ENCODE data around the gene MGAT1. TPM values are rescaled to one million over a fixed set of nuclear protein-coding genes. Genes with fewer than 3 reads are reported as not detected.
"Not testable (repeated sequence)": the region's sequence is repeated elsewhere in the genome, so short reads cannot be mapped to it uniquely, and the experiment has no call there.

MGAT1 gene
- 100 to 1,000 TPM in 2 of 3 donors, 10 to 100 TPM in 1; 97.5 to 180 (median 114) TPM for polyA plus RNA-seq

DNA sequence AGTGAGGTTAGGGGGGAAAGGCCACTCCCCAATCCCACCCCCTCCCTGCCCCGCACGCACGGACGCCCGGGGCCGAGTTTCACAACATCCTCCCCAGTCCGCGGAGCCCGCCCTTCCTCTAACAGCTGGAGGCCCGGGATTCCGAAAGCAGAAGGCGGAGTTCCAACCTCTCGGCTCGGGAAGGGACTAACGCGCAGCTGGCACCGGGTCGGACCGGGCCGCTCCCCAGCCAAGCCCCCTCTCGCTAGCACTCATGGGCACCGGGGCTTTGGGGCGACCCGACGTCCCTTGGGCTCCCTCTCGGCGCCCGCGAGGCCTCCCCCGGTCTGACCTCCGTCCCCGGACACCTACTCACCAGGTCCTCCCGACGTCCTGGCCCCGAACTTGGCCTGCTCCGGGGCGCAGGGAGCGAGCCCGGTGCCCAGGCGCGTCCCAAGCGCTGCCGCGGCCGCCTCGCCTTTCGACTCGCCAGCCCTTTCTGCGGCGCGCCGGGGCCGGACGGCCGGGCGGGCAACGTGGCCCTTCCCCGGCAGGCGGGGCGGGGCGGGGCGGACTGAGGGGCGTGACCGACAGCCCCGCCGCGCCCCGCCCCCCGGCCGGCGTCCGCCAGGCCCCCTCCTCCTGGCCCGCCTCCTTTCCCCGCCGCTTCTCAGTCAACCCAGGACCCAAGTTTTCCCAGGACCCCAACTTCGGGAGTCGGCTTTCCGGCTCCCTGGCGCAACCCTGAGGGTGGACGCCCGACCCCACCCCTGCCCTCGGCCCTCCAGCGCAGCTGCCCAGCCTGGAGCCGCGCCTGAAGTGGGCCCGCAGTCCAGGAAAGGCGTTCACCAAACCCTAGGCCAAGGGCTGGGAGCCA, at the start of gene MGAT1:
TSS of gene MGAT1 (minus strand) at position 482 of the 856 bp plus-strand sequence. CDS start 9,835 bp downstream, outside the sequence.
- WGBS, 3 donors, result 0 to 1% (median 0%) methylated on average over 65 to 86 of the region's 87 CpGs
- H3K27ac ChIP-seq (ENCODE audit: low read depth, low read length), result peak within 1 kb of the TSS; percentile 93

DNA sequence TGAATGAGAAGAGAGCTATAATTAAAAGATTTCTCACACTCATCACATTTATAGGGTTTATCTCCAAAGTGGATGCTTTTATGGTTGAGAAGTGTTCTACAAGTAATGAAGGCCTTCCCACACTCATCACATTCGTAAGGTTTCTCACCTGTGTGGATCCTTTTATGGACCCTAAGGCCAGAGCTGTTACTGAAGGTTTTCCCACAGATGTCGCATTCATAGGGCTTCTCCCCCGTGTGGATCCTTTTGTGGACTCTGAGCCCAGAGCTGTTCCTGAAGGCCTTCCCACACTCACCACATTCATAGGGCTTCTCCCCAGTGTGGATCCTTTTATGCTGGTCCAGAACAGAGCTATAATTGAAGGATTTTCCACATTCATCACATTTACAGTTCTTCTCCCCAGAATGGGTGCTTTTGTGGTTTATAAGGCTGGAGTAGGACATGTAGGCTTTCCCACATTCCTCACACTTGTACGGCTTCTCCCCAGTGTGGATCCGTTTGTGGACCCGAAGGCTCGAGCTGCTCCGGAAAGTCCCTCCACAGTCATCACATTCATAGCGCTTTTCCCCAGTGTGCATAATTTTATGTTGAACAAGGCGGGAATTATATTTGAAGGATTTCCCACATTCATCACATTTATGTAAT, 48.0 kb upstream of the MGAT1 start:
- H3K27ac ChIP-seq (ENCODE audit: low read depth, low read length), result no peak overlapping the region
- WGBS, 3 donors, result 98 to 99% (median 99%) methylated on average over 10 of the region's 10 CpGs

DNA sequence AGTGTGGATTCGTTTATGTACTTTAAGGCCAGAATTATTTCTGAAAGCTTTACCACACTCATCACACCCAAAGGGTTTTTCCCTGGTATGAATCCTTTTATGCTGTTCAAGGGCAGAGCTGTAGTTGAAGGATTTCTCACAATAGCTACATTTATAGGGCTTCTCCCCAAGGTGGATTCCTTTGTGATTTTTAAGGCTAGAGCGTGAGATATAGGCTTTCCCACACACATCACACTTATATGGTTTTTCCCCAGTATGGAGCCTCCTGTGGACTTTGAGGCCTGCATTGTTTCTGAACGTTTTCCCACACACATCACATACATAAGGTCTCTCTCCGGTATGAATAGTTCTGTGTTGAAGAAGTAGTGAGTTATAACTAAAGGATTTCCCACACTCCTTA, 47.2 kb upstream of the MGAT1 start:
- WGBS, 3 donors, result 96 to 98% (median 97%) methylated on average over 4 of the region's 4 CpGs
- no peak overlapping the region for H3K27ac ChIP-seq (ENCODE audit: low read depth, low read length)

DNA sequence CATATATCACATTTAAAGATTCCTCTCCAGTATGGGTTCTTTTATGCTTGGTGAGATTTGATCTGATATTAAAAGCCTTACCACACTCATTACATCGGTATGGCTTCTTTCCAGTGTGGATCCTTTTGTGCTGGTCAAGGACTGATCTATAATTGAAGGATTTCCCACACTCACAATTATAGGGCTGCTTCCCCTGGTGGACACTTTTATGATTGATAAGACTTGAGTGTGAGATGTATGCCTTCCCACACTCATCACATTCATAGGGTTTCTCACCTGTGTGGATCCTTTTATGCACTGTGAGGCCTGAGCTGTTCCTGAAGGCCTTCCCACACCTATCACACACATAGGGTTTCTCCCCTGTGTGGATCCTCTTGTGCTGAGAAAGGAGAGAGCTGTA, 46.3 kb upstream of the MGAT1 start:
- 92 to 100% (median 99%) methylated on average over 1 of the region's 1 CpG for WGBS, 3 donors
- no peak overlapping the region for H3K27ac ChIP-seq (ENCODE audit: low read depth, low read length)

DNA sequence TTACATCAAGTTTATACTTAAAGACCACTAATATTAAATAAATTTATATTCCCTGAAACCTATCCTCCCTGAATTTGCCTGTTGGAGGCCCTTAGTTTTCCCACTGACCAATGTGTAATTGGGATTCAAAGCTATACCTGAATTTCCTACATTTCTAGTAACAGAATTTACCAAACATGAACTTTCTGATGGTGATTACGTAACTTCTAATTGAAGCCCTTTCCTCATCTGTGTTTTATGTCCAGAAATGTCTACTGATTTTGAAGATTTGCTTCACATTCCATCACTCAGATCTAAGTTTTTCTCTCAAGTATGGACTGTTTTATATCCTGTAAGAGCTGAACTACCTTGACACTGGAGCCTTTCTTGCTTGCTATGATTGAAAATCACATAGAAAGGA, 45.7 kb upstream of the MGAT1 start:
- 93 to 100% (median 100%) methylated on average over 1 of the region's 1 CpG for WGBS, 3 donors
- no peak overlapping the region for H3K27ac ChIP-seq (ENCODE audit: low read depth, low read length)

DNA sequence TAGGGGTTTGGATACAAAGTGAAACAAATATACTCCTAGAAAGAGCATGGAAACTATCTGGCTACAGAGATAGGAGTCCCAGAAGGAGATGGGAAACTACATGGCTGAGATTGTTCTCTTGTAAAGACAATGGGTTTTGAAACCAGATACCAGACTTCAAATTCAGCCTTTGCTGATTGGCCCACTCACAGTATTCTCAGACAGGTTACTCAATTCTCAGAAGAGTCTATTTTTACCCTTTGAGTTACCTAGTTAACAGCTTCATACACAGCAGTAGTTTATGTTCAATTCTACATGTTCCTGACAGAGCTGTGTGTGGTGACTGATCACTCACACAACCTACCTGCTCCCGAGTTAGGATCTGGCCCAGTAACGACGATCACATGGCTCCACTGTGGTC, 44.4 kb upstream of the MGAT1 start:
- H3K27ac ChIP-seq (ENCODE audit: low read depth, low read length), result no peak overlapping the region
- WGBS, 3 donors, result 31 to 52% (median 33%) methylated on average over 3 of the region's 3 CpGs

DNA sequence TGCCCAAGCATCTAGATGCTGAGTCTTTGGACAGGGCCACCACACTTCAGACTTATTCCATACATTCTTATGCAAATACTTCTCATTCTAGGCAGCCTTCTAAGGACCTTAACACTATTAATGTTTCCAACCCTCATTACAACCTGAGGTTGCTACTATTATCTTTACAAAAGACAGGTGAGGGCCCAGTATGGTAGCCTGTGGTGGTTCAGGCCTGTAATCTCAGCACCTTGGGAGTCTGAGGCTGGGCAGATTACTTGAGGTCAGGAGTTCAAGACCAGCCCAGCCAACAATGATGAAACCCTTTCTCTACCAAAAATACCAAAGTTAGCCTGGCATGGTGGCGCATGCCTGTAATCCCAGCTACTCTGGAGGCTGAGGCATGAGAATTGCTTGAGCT, 42.3 kb upstream of the MGAT1 start:
- 100% methylated on average over 1 of the region's 1 CpG for WGBS, 3 donors
- no peak overlapping the region for H3K27ac ChIP-seq (ENCODE audit: low read depth, low read length)

DNA sequence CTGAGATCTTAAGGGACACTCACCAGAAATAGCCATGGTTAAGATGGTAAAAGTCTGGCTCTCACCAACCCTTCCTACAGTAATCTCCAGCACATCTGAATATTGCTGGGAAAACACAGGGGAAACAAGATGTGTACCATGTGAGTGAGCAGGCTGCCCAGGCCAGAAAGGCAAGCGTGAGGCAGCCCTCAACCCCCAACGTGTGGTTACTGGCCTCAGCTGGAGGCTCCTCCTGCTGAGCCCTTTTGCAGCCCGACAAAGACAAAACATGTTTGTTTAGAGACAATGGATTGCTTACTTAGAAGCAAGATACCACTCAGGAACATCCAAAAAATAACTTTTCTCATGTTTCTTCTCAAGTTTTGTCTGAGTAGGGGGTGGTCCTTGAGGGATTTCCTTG, 41.8 kb upstream of the MGAT1 start:
- H3K27ac ChIP-seq (ENCODE audit: low read depth, low read length), result no peak overlapping the region
- 61 to 87% (median 84%) methylated on average over 3 of the region's 3 CpGs for WGBS, 3 donors

DNA sequence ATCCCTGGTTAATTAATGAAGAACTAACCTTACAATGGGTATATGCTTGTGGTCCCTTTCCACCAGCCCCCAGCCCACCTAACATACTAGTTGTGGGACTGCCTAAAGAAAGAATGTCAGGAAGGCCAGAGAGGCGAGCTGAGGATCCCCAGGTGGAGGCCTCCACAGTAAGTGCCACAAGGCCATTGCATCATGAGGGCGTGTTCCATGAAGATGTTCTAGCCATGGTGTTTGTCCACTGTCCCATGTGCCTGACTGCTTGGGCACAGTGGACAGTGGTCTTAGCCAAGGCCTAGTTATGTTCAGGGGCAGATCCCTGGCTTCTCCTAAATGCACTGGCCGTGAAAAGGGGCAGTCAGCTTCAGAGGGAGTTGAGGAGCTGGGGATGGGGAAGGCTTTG, 37.3 kb upstream of the MGAT1 start:
- WGBS, 3 donors, result 92 to 93% (median 93%) methylated on average over 3 of the region's 3 CpGs
- no peak overlapping the region for H3K27ac ChIP-seq (ENCODE audit: low read depth, low read length)

DNA sequence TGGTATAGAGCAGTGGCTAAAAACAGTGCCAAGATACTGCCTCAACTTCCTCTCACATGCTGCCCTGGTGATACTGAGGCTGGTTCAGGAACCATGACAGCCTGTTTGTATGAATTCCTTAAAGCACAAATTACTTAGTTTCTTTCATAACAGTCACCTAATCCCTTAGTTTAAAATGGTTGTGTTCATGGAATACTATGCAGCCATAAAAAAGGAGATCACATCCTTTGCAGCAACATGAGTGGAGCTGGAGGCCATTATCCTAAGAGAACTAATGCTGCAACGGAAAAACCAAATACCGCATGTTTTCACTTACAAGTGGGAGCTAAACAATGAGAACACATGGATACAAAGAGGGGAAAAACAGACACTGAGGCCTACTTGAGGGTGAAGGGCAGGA, 36.6 kb upstream of the MGAT1 start:
- WGBS, 3 donors, result 96 to 99% (median 97%) methylated on average over 2 of the region's 2 CpGs
- H3K27ac ChIP-seq (ENCODE audit: low read depth, low read length), result no peak overlapping the region

DNA sequence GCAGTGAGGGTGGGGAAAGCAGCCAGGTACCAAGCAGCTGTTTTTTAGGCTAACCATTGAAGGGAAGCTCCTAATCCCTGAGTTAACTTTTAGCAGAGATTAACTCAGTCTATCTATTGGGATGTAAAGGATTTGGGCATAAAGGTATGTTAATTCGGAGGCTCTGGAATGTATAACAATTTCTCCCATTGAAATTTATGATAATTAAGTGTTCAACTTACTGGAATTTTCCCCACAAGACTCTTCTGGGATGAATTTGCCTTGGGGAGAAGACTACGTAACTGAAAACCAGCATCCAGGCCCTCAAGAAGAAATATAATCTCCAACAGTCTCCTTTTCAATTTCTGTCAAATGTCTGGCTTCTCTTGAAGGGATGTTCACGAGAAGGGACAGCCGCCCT, 34.9 kb upstream of the MGAT1 start:
- WGBS, 3 donors, result 93 to 95% (median 95%) methylated on average over 4 of the region's 4 CpGs
- H3K27ac ChIP-seq (ENCODE audit: low read depth, low read length), result no peak overlapping the region

DNA sequence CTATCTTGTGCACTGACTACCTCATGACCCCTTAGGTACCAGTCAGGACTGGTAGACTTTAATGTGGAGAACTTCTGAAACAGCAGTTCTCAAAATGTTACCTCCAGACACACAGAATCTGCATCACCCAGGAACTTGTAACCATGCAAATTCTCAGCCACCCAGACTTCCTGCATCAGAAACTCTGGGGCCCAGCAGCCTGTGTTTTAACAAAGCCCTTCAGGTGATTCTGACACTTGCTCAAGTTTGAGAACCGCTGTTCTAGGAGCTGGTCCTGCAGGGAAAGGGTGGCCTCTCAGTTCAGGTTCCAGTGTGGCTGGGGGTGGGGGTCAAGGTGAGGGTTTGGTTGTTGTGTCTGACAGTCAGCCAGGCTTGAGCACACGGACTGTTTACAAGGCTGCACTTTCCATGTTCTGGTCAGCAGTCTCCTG, 30.0 kb upstream of the MGAT1 start:
- no peak overlapping the region for H3K27ac ChIP-seq (ENCODE audit: low read depth, low read length)
- WGBS, 3 donors, result 51 to 70% (median 64%) methylated on average over 2 of the region's 2 CpGs

DNA sequence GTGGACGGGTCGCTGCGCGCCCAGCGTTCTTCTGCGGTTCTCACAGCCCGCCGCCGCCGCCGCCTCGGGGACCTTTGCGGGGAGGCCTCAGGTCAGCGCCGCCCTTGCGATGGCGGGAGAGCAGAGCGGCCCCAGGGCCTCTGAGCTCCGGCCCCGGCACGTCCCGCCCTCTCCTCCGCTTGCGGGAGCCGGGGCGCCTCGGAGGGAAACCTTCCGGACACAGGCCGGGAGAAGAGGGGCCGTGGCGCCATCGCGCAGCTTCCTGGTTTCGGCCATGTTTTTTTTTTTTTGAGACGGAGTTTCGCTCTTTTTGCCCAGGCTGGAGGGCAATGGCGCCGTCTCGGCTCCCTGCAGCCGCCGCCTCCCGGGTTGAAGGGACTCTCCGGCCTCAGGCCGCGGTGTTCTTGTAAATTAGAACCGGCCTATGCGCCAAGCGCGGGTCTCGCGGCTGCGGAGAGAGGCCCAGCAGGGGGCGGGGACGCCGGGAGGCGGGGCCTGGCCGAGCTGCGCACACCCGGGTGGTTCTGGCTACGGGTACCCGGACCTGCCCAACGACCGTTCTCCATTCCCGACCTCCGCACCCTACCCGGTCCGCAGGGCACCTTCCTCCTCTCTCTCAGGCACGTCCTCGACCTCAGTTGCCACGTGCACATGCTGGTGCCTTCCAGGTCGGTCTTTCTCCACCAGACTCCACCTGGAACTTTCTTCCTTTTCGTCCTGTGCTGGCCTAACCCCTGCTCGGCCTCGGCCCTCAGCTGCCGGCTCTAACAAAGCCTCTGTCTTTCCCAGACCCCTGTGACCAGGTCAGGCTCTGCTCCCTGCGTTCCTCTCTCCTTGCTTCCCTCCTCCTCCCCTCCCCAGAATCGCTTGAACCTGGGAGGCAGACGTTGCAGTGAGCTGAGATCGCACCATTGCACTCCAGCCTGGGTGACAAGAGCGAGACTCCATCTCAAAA, 28.8 kb upstream of the MGAT1 start:
- 1 to 2% (median 2%) methylated on average over 74 to 80 of the region's 80 CpGs for WGBS, 3 donors
- peak overlapping the region; percentile 75 for H3K27ac ChIP-seq (ENCODE audit: low read depth, low read length)

DNA sequence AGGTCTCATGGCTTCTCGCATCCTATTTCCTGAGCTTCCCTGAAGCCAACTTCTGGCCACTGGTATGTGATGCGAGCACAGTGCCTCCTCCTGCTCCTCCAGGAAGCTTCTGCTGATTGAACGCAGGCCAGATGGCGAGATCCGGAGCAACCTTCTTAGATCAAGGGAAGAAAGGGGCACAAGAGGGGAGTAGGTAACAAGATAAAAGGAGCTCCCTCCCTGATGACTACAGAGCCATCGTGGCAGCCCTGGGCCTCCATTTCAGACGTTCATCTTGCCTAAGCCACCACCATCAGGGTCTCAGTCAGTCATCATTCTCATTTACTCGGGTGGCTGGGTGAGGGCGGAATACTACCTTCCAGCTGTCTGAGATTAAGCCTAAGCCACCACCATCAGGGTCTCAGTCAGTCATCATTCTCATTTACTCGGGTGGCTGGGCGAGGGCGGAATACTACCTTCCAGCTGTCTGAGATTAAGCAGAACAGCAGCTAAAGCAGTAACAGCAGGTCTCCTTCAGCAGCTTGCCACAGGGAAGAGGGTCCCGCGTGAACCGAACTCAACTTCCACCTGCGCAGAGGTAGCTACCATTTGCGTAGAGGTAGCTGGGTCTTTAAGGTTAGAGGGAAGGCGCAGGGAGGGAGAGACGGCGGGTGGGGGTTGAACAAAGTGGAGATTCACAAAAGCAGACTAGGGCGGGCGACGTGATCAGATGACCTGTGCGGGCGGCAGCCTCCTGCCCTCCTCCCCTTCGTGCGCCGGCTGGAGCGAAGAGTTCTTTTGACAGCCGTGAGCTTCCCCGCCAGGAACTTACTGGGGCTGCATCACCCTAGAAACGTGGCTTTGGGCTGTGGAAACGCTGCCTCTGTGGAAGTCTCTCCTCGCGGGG, 27.9 kb upstream of the MGAT1 start:
- 21 to 24% (median 21%) methylated on average over 34 to 35 of the region's 35 CpGs for WGBS, 3 donors

DNA sequence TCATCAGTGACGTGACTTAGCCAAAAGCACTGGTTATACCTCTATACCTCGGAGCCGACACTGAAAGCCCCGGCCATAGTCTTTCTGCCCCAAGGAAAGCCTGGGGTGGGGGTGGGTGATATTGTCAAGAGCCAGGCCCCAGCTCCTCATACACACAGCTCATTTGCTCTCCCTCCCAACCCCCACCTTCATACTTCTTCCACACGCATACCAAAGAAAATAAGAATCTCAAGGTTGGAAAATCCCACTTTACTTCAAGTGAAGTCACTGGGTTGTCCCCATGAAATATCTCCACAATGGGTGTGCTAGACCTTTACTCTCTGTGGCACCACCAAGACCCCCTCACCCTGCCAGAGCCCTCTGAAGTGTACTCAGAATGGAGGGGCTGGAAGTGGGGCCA, 27.1 kb upstream of the MGAT1 start:
- WGBS, 3 donors, result 93 to 100% (median 96%) methylated on average over 5 of the region's 5 CpGs
- no peak overlapping the region for H3K27ac ChIP-seq (ENCODE audit: low read depth, low read length)

More for the DNA sequence above, 27.9 kb upstream of the MGAT1 start:
- H3K27ac ChIP-seq (ENCODE audit: low read depth, low read length), result peak overlapping the region; percentile 75

DNA sequence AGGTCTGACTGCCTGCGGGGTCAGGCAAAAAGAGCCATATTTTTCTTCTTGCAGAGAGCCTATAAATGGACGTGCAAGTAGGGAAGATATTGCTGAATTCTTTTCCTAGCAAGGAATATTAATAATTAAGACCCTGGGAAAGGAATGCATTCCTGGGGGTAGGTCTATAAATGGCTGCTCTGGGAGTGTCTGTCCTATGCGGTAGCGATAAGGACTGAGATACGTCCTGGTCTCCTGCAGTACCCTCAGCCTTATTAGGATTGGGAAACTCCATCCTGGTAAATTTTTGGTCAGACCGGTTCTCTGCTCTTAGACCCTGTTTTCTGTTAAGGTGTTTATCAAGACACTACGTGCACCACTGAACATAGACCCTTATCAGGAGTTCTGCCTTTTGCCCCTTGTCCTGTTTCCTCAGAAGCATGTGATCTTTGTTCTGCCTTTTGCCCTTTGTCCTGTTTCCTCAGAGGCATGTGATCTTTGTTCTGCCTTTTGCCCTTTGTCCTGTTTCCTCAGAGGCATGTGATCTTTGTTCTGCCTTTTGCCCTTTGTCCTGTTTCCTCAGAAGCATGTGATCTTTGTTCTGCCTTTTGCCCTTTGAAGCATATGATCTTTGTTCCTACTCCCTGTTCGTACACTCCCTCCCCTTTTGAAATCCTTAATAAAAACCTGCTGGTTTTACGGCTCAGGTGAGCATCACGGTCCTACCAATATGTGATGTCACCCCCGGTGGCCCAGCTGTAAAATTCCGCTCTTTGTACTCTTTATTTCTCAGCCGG, 26.3 kb upstream of the MGAT1 start:
- 74 to 86% (median 77%) methylated on average over 12 to 13 of the region's 13 CpGs for WGBS, 3 donors
- H3K27ac ChIP-seq (ENCODE audit: low read depth, low read length), result not testable (repeated sequence)

DNA sequence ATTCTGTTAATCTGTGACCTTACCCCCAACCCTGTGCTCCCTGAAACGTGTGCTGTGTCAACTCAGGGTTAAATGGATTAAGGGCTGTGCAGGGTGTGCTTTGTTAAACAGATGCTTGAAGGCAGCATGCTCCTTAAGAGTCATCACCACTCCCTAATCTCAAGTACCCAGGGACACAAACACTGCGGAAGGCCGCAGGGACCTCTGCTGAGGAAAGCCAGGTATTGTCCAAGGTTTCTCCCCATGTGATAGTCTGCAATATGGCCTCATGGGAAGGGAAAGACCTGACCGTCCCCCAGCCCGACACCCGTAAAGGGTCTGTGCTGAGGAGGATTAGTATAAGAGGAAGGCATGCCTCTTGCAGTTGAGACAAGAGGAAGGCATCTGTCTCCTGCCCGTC, 24.8 kb upstream of the MGAT1 start:
- WGBS, 3 donors, result 78 to 88% (median 82%) methylated on average over 7 of the region's 7 CpGs
- not testable (repeated sequence) for H3K27ac ChIP-seq (ENCODE audit: low read depth, low read length)

Data from adipose tissue (tissue), 3 donors.